H1 (cell line): ENCODE results near the gene FAM120A. TPM values are rescaled to one million over a fixed set of nuclear protein-coding genes. Genes with fewer than 3 reads are reported as not detected.

Source experiments
- CTCF ChIA-PET: fragments of 300-600 bp; sonication (Branson Sonifier 250); formaldehyde crosslinking; loops from one replicate; lab custom pipeline; 2021; ENCODE audit not compliant: partially characterized antibody; lab: Charles Lee
- POLR2A ChIA-PET: fragments of 300-600 bp; sonication (Branson Sonifier 250); formaldehyde crosslinking; loops from one replicate; lab custom pipeline; 2021; ENCODE audit warnings: inconsistent platforms; ENCODE audit not compliant: partially characterized antibody; lab: Charles Lee
- DNase-seq, 2 experiments: peaks; one replicate each; pipeline versions ENCODE4 v3.0.0 to v3.0.0-alpha.2; 2010 to 2022; ENCODE audit warnings: low spot score in 2 of 2, low read depth in 1 of 2, mixed read lengths in 1 of 2
- FAIRE-seq: peaks from 2 replicates; lab custom pipeline; 2011; peaks lifted over from hg19 to GRCh38; lab: Jason Lieb, UNC
- H2AFZ ChIP-seq: 2 replicates; pipeline ENCODE4 v1.8.1; 2012; ENCODE audit warnings: low read length, inconsistent platforms
- H2AK5ac ChIP-seq: 2 replicates; pipeline ENCODE4 v1.6.1; 2013; ENCODE audit warnings: low read depth, low read length
- H2BK120ac ChIP-seq: replicated peaks from 2 replicates; pipeline ENCODE3; 2013; ENCODE audit warnings: low read depth, low read length, inconsistent platforms
- H2BK12ac ChIP-seq: 2 replicates; pipeline ENCODE4 v1.6.1; 2013; ENCODE audit warnings: low read depth, low read length
- H2BK15ac ChIP-seq: 2 replicates; pipeline ENCODE4 v1.6.1; 2013; ENCODE audit warnings: low read length
- H2BK20ac ChIP-seq: 2 replicates; pipeline ENCODE4 v1.6.1; 2013; ENCODE audit warnings: low read length
- H2BK5ac ChIP-seq: 2 replicates; pipeline ENCODE4 v1.6.1; 2013; ENCODE audit warnings: low read depth, low read length
- H3K14ac ChIP-seq: 2 replicates; pipeline ENCODE4 v1.6.1; 2013; ENCODE audit warnings: inconsistent platforms; ENCODE audit not compliant: insufficient read length
- H3K18ac ChIP-seq: 2 replicates; pipeline ENCODE4 v1.6.1; 2013; ENCODE audit warnings: low read length; ENCODE audit errors: extremely low read depth
- H3K23ac ChIP-seq: 2 replicates; pipeline ENCODE4 v1.6.1; 2013; ENCODE audit warnings: inconsistent platforms; ENCODE audit not compliant: insufficient read length
- H3K23me2 ChIP-seq: 2 replicates; pipeline ENCODE4 v1.6.1; 2013; ENCODE audit warnings: low read depth, low read length
- H3K27ac ChIP-seq: 2 replicates; pipeline ENCODE4 v1.6.1; 2011; ENCODE audit warnings: low read depth, low read length, inconsistent platforms
- H3K27me3 ChIP-seq, 4 experiments: replicated peaks in 1 of 4; 1 replicate in 1 of 4; 2 replicates in 3 of 4; pipeline versions ENCODE4 v1.6.1 to v1.8.1; 2011 to 2013; ENCODE audit warnings: low read length in 3 of 4, mild to moderate bottlenecking in 3 of 4, inconsistent platforms in 2 of 4, mixed read lengths in 2 of 4, moderate library complexity in 1 of 4; ENCODE audit not compliant: control insufficient read depth in 3 of 4, insufficient read depth in 3 of 4; ENCODE audit errors: extremely low read depth in 1 of 4
- H3K36me3 ChIP-seq, 4 experiments: 2 replicates each; pipeline versions ENCODE4 v1.6.1 to v1.8.1; 2011 to 2013; ENCODE audit warnings: mild to moderate bottlenecking in 4 of 4, low read length in 3 of 4, moderate library complexity in 2 of 4, control low read depth in 1 of 4, inconsistent platforms in 1 of 4; ENCODE audit not compliant: insufficient read depth in 4 of 4, control insufficient read depth in 2 of 4
- H3K4ac ChIP-seq: replicated peaks from 2 replicates; pipeline ENCODE3; 2013; ENCODE audit warnings: low read length, low read depth, mixed read lengths, inconsistent platforms; ENCODE audit not compliant: insufficient read length
- H3K4me1 ChIP-seq, 4 experiments: replicated peaks in 1 of 4; 1 replicate in 1 of 4; 2 replicates in 3 of 4; pipeline versions ENCODE4 v1.6.1 to v1.8.1; 2011 to 2013; ENCODE audit warnings: low read length in 3 of 4, inconsistent platforms in 2 of 4, mixed read lengths in 1 of 4; ENCODE audit not compliant: insufficient read depth in 4 of 4, control insufficient read depth in 3 of 4
- H3K4me2 ChIP-seq, 2 experiments: 2 replicates each; pipeline versions ENCODE4 v1.6.1 to v1.8.1; 2011 to 2013; ENCODE audit warnings: low read depth in 2 of 2, low read length in 2 of 2, control low read depth in 1 of 2, inconsistent platforms in 1 of 2, mild to moderate bottlenecking in 1 of 2; ENCODE audit not compliant: insufficient read depth in 1 of 2
- H3K4me3 ChIP-seq, 4 experiments: fragments of 200-600, 300-600 bp in 1 of 4; sonication (generic), shearing (Covaris generic), sonication (Bioruptor Twin) in 1 of 4; 2 replicates each; pipeline versions ENCODE4 v1.5.1 to v1.8.1; 2011 to 2016; ENCODE audit warnings: low read length in 4 of 4, low read depth in 3 of 4, control low read depth in 2 of 4, inconsistent platforms in 2 of 4, mild to moderate bottlenecking in 2 of 4, mixed read lengths in 1 of 4, moderate library complexity in 1 of 4; ENCODE audit not compliant: insufficient read depth in 2 of 4; ENCODE audit errors: extremely low read depth in 1 of 4
- H3K56ac ChIP-seq: replicated peaks from 2 replicates; pipeline ENCODE3; 2013; ENCODE audit warnings: low read depth, mild to moderate bottlenecking, mixed read lengths, low read length, inconsistent platforms; ENCODE audit not compliant: insufficient read length
- H3K79me1 ChIP-seq: 2 replicates; pipeline ENCODE4 v1.6.1; 2013; ENCODE audit warnings: low read depth, low read length, control low read depth
- H3K79me2 ChIP-seq, 2 experiments: 2 replicates each; pipeline versions ENCODE4 v1.6.1 to v1.8.1; 2012 to 2013; ENCODE audit warnings: low read length in 2 of 2, mild to moderate bottlenecking in 2 of 2, inconsistent platforms in 1 of 2; ENCODE audit not compliant: insufficient read depth in 2 of 2, control insufficient read depth in 1 of 2
- H3K9ac ChIP-seq, 4 experiments: replicated peaks in 1 of 4; 1 replicate in 1 of 4; 2 replicates in 3 of 4; pipeline versions ENCODE4 v1.6.1 to v1.8.1; 2011 to 2013; ENCODE audit warnings: low read depth in 3 of 4, low read length in 3 of 4, control low read depth in 2 of 4, mild to moderate bottlenecking in 2 of 4, moderate library complexity in 2 of 4, inconsistent platforms in 1 of 4; ENCODE audit errors: extremely low read depth in 1 of 4
- H3K9me3 ChIP-seq, 2 experiments: 2 replicates each; pipeline versions ENCODE4 v1.6.1 to v1.8.1; 2012 to 2013; ENCODE audit warnings: mild to moderate bottlenecking in 2 of 2, moderate library complexity in 2 of 2, control low read depth in 1 of 2, inconsistent platforms in 1 of 2, low read depth in 1 of 2, low read length in 1 of 2, mixed read lengths in 1 of 2; ENCODE audit not compliant: insufficient read depth in 2 of 2
- H4K20me1 ChIP-seq, 2 experiments: replicated peaks in 1 of 2; 2 replicates each; pipeline versions ENCODE3 to v1.8.1; 2011 to 2013; ENCODE audit warnings: inconsistent platforms in 2 of 2, low read length in 2 of 2, mild to moderate bottlenecking in 1 of 2; ENCODE audit not compliant: insufficient read depth in 2 of 2, control insufficient read depth in 1 of 2
- H4K5ac ChIP-seq: 2 replicates; pipeline ENCODE4 v1.6.1; 2013; ENCODE audit warnings: low read length, low read depth, mixed read lengths, inconsistent platforms; ENCODE audit not compliant: insufficient read length
- H4K8ac ChIP-seq: 2 replicates; pipeline ENCODE4 v1.8.0; 2013; ENCODE audit warnings: mild to moderate bottlenecking, moderate library complexity, low read length, inconsistent platforms; ENCODE audit not compliant: insufficient read depth; ENCODE audit errors: extremely low read depth
- H4K91ac ChIP-seq: replicated peaks from 2 replicates; pipeline ENCODE3; 2013; ENCODE audit warnings: low read length, mixed read lengths, inconsistent platforms; ENCODE audit not compliant: insufficient read length
- CHD1 ChIP-seq: IDR thresholded peaks from 2 replicates; pipeline ENCODE4 v1.6.1; 2012; ENCODE audit warnings: low read depth, low read length, improper control_type of control experiment
- EGR1 ChIP-seq: IDR thresholded peaks from 2 replicates; pipeline ENCODE4 v1.6.1; 2011; ENCODE audit warnings: low read depth, low read length, borderline replicate concordance
- MAFK ChIP-seq: IDR thresholded peaks from 2 replicates; pipeline ENCODE4 v1.6.1; 2012; ENCODE audit warnings: low read depth, mild to moderate bottlenecking, improper control_type of control experiment, low read length
- POLR2AphosphoS5 ChIP-seq: IDR thresholded peaks from 2 replicates; pipeline ENCODE4 v1.6.1; 2011; ENCODE audit warnings: low read depth, low read length
- SP1 ChIP-seq: IDR thresholded peaks from 2 replicates; pipeline ENCODE4 v1.6.1; 2011; ENCODE audit warnings: low read depth, low read length
- SP4 ChIP-seq: IDR thresholded peaks from 2 replicates; pipeline ENCODE4 v1.6.1; 2012; ENCODE audit warnings: low read length, inconsistent platforms
- SRF ChIP-seq: IDR thresholded peaks from 2 replicates; pipeline ENCODE4 v1.6.1; 2011; ENCODE audit warnings: mild to moderate bottlenecking, low read depth, low read length, moderate library complexity
- SUZ12 ChIP-seq: fragments of 200-600 bp; sonication (generic); IDR thresholded peaks from 2 replicates; pipeline ENCODE4 v1.6.1; 2012; ENCODE audit warnings: mild to moderate bottlenecking, inconsistent platforms, low read length, moderate library complexity, mixed read lengths
- YY1 ChIP-seq: IDR thresholded peaks from 2 replicates; pipeline ENCODE4 v1.6.1; 2011; ENCODE audit warnings: low read depth, mild to moderate bottlenecking, low read length
- WGBS, 2 experiments: shearing (Covaris generic) in 1 of 2; methylation state at CpG; one replicate each; pipeline versions ENCODE4 v1.1.6 to v1.1.7; 2013 to 2015; ENCODE audit warnings: low lambda C conversion rate in 2 of 2, mixed read lengths in 2 of 2, inconsistent platforms in 1 of 2, low coverage in 1 of 2, missing lambda C conversion rate in 1 of 2; ENCODE audit not compliant: insufficient replicate concordance in 2 of 2, insufficient coverage in 1 of 2, insufficient read length in 1 of 2; ENCODE audit errors: extremely low coverage in 1 of 2, missing lambda C conversion rate in 1 of 2; 5-methylcytosine and 5-hydroxymethylcytosine counted together
- polyA plus RNA-seq, 7 experiments: library from polyadenylated mRNA; depleted of rRNA in 3 of 7; stranded (reverse) in 5 of 7; unstranded in 2 of 7; fragments of >200 nt in 5 of 7; fragments of 200-250 nt in 2 of 7; gene quantifications; 1 replicate in 5 of 7; 2 replicates in 1 of 7; 4 replicates in 1 of 7; pipeline versions ENCODE4 v1.2.1 to v1.2.3, GENCODE V29; 2011 to 2013; ENCODE audit warnings: missing spikeins in 2 of 7, mixed read lengths in 2 of 7
- total RNA-seq: library from RNA; stranded (reverse); fragmentation: NEBNext Ultra II Directional; extraction: Animal tissue kit (Norgen Biotek cat#: 25700); gene quantifications from 2 replicates; pipeline ENCODE4 v1.2.1, GENCODE V29; 2021
- TF ChIP-seq, protein P1 (sequence below): IDR thresholded peaks from 2 replicates; pipeline ENCODE4 v1.6.1; 2012; ENCODE audit warnings: low read length, inconsistent platforms

Gene FAM120A
- total and polyA plus RNA-seq, 2 of the 8 experiments (the other 6 are each of a cell fraction or from before 2014, with no cell fraction given), result 24.9 to 54.7 TPM

DNA sequence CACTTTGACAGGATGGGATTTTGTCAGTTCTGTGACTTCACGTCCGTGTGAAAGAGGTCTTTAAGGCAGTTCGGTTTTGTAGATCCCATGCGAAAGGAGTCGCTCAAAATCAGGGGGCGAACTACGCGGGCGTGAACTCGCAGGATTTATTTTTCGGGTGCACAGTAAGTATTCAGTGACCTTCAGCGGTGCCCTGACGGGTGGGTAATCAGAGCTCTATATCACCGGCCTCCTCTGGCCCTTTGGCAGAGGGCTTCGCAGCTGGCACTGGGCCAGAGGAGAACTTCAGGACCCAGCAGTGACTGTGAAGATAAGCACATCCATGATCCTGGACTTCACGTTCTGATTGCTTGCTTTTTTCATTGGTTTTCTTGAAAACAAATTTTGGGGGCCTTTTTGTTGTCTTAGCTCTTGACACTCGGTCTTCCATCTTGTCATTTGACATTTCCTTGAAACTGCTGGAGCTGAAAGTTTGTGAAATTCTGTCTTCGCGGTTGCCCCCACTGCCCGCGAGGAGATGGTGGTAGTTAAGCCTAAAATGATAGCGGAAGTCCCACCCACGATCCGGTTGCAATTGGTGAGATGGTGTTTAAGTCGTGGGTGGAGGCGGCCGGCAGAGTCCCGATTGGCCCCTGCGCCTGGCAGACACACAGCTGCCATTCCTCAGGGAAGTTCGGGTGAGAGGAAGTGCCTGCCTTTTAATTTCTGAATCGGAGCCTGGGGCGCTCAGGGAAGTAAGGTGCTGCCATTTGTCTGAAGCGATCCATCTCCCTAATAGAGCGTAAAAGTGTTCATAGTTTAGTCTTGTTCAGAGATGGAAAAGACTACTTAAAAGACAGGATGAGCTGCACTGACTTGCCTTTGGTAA lies 1.8 kb downstream of the FAM120A start, which contains the start of gene FAM120AOS:
FAM120AOS (minus strand) TSS at position 535 of the 868 bp plus-strand sequence. CDS start 872 bp downstream, outside the sequence.
- Histone ChIP-seq H3K4ac (no peak within 1 kb of the TSS), H3K4me3 (peak within 1 kb of the TSS; percentile 81 to 93 (median 90)), H3K4me1 (peaks cover 0 to 5% (median 2%) of the 10 kb centered on the region in 4 experiments; a peak in 3 of 7 replicates), H3K18ac (no peak within 1 kb of the TSS; the same call in 1 of the 2 replicates), H2BK20ac (no peak within 1 kb of the TSS), H3K14ac (no peak within 1 kb of the TSS), H2BK120ac (no peak within 1 kb of the TSS), H3K56ac (no peak within 1 kb of the TSS), H4K5ac (no peak within 1 kb of the TSS), H3K27me3 (no peaks in the 10 kb centered on the region), H2BK15ac (no peak within 1 kb of the TSS), H3K79me1 (peaks cover 5% of the 10 kb centered on the region), H3K23ac (no peak within 1 kb of the TSS), H3K23me2 (peaks cover 17% of the 10 kb centered on the region), H4K20me1 (peaks cover 3 to 6% of the 10 kb centered on the region in 2 experiments), H3K27ac (no peak within 1 kb of the TSS), H3K9ac (peak within 1 kb of the TSS; percentile 84 to 90 (median 86)), H3K9me3 (no peaks in the 10 kb centered on the region; a peak in 1 of 4 replicates), H2AFZ (no peak within 1 kb of the TSS), H4K8ac (no peak within 1 kb of the TSS), H2BK12ac (no peak within 1 kb of the TSS), H2AK5ac (no peak within 1 kb of the TSS), H4K91ac (peak within 1 kb of the TSS; percentile 61), H2BK5ac (0 out of 2 replicates have a peak within 1 kb of the TSS, but pooled peaks have one; percentile 19), H3K4me2 (peak within 1 kb of the TSS; percentile 89 to 92), H3K79me2 (peaks cover 10 to 73% of the 10 kb centered on the region in 2 experiments; a peak in 3 of 4 replicates), H3K36me3 (peaks cover 0 to 13% (median under 1%) of the 10 kb centered on the region in 4 experiments; a peak in 2 of 8 replicates)
- ChIA-PET POLR2A (interaction anchor here (0.8 to 4.9 kb wide), 8 partner anchors 9 to 97 kb away, joined by 3 to 35 read pairs (median 4); no protein-coding TSS in a partner anchor), CTCF (interaction anchor here (0.6 to 1.8 kb wide), 6 partner anchors 15 to 165 kb away, joined by 3 to 8 read pairs (median 4); no protein-coding TSS in a partner anchor)
- peak; percentile 39 for FAIRE-seq
- peak; percentile 75 to 81 for DNase-seq
- 4% methylated on average over 34 of the region's 34 CpGs; no CpG with 5 or more reads in 1 of the 2 experiments for WGBS, 2 experiments
- TF ChIP-seq SP1 (peak; percentile 86), POLR2AphosphoS5 (no peak), EGR1 (peak; percentile 82), YY1 (no peak; the same call in 1 of the 2 replicates), SP4 (no peak), CHD1 (no peak), MAFK (no peak), SRF (no peak), SUZ12 (0 out of 2 replicates have a peak, but pooled peaks have one; percentile 26)
- TF ChIP-seq, protein P1, sequence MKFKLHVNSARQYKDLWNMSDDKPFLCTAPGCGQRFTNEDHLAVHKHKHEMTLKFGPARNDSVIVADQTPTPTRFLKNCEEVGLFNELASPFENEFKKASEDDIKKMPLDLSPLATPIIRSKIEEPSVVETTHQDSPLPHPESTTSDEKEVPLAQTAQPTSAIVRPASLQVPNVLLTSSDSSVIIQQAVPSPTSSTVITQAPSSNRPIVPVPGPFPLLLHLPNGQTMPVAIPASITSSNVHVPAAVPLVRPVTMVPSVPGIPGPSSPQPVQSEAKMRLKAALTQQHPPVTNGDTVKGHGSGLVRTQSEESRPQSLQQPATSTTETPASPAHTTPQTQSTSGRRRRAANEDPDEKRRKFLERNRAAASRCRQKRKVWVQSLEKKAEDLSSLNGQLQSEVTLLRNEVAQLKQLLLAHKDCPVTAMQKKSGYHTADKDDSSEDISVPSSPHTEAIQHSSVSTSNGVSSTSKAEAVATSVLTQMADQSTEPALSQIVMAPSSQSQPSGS, result no peak
